GM19452 (cell line): ENCODE data around the gene CDC14B.
"Not testable (repeated sequence)": the region's sequence is repeated elsewhere in the genome, so short reads cannot be mapped to it uniquely, and the experiment has no call there.

Experiments
- ATAC-seq: cut with Tn5 transposase; IDR thresholded peaks from one replicate; pipeline ENCODE4 v1.9.1; 2021; ENCODE audit not compliant: unreplicated experiment

Gene CDC14B

DNA sequence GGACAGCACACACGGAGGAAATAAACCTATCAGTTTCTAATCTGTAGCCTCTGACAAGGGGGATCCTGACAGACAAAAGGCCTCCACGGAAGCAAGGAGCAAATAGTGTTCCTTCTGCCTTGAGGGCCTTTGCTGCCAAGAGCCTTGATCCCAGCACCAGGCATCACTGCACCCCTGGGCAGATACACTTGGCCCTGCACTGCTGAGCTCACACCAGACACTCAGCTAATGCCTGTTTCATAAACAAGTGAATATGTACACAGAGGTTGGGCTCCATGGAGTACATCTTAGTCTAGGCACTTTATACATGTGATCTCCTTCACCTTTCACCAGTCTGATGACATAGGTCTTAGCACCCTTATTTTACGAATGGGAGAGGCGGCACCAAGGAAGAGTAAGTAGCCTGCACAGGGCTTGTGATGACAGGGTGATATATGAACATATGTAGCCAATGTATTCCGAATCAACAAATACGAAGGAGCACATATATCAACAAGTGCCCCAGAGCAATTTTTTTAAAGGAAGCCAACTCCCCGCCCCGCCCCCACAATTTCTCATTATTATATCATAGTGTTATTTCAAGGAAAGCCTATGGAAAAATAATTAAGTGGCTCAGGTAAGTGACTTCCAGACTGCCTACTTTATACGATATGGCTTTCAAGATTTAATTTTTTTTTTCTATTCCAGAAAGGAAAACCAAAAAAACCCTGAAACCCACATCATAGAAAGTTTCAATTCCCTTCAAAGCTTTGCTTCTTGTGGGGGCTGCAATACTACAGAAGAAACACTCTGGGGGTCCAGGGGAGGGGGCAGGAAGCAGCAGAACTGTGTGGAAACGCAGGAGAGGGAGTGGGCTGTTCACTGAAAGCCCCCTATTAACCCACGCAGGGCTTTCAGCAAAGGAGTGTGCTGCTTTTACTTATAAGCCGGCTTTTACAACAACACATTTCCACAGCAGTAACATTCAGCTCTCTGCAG lies 32.0 kb downstream of the CDC14B start:
- no peak for ATAC-seq

DNA sequence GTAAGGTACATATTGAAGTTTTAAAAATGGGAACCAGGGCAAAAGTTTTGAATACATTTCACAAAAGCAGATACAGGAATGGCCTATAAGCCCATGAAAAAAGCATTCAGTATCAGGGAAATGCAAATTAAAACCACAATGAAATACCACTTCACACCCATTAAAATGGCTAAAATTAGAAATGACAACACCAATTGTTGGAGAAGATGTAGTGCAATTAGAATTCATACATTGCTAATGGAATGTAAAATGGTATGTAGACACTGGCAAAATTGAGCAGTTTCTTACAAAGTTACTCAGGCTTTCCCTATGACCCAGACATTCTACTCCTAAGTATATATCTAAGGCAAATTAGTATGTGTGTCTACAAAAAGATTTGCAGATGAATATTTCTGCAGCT lies 34.2 kb downstream of the CDC14B start:
- no peak for ATAC-seq

DNA sequence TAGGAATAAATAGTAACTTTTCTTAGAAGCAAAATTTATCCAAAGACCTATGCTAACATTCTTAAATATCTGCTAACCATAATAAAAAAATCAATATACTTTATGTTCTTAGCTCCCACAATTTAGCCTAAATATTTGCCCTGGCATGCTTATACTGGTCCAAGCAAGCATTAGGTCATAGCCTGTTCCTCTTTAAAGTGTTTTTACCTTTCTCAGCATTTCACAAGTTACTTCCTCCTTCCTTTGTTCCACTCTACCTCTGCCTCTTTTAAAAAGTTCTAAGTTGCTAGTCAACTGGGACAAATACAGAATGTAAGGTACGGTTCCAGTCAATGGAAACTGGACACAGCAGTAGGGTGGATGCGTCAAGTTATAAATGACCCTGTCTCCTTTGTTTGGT lies 37.4 kb downstream of the CDC14B start:
- ATAC-seq = not testable (repeated sequence)

DNA sequence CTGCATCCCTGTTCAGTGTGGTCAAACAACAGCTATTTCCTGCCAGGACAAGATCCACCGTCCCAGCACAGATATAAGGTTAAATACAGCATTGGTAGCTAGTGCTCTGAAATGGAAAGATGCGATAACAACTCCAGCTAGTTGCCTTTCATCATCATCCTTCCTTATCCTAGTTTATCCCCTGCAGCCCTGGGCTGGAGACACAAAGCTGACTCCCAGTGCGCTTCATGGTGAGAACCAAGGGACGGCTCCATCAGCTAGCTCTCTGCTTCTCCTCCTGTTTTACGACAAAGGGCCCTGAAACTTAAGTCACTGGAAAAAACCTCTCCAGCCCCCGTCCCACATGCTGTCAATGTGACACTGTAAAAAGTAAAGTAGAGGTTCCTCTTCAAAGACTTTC lies 37.9 kb downstream of the CDC14B start:
- no peak for ATAC-seq

DNA sequence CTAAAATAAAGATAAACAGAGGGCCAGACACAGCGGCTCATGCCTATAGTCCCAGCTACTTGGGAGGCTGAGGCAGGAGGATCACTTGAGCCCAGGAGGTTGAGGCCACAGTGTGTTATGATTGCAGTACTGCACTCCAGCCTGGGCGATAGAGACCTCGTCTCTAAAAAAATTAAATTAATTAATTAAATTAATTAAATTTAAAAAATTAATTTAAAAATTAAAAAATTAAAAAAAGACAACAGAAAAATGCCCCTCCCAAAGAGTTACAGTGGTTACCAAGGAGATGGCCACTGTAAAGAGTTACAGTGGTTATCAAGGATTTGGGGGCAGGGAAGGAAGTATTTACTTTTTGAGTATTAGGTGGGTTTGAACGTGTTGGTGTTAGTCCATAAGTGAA lies 38.3 kb downstream of the CDC14B start:
- no peak for ATAC-seq

DNA sequence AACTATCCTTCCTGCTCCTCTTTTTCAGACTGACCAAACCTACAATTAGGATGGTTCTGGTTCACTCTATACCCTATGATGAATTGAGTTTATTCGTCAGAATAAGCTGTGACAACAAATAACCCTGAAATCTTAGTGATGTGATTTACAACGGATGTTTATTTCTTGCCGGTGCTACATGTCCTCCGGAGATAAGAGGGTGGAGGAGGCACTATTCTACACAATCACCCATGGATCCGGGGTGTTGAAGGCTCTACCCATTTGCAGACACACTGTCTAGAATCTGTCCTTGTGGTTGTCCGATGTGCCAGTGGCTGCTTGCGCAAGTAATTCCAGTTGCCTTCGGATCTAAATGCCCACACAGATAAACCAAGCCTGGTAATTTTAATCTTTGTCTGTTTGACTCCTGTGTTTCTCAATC lies 44.7 kb downstream of the CDC14B start:
- no peak for ATAC-seq

DNA sequence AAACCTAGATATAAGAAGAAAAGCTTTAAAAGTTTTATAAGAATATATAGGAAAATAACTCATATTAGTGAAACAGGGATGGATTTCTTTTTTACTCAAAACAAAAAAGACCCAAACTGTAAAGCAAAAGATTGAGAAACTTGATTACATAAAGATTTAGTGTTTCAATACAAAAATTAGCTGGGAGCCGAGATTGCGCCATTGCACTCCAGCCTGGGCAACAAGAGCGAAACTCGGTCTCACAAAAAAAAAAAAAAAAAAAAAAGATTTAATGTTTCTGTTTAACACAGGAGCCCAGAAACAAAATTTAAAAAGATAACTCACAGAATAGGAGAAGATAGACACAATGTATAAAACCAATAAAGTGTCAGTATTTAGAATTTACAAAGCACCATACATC lies 45.2 kb downstream of the CDC14B start:
- no peak for ATAC-seq

DNA sequence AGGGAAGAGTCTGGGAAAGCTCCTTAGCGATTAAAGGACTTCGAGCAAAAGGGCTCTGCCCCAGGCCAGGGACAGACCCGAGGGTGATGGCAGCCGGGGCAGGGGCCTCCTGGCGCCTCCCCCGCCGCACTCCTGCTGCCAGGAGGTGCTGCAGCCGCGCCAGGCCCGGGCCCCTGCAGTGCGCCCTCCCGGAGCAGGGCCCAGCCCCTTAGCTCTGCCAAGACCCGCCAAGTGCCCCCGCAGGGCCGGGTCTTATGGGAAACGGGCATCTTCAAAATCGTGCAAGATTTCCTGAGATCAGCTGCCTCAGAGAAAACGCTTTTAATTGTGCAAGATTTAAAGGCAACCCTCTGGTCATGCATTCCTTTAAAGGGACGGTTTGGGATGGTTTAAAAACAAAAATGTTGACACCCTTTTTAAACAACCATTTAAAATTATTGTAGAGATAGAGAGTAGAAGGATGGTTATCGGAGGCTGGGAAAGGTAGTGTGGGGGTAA lies 52.4 kb downstream of the CDC14B start:
- peak; percentile 58 for ATAC-seq

DNA sequence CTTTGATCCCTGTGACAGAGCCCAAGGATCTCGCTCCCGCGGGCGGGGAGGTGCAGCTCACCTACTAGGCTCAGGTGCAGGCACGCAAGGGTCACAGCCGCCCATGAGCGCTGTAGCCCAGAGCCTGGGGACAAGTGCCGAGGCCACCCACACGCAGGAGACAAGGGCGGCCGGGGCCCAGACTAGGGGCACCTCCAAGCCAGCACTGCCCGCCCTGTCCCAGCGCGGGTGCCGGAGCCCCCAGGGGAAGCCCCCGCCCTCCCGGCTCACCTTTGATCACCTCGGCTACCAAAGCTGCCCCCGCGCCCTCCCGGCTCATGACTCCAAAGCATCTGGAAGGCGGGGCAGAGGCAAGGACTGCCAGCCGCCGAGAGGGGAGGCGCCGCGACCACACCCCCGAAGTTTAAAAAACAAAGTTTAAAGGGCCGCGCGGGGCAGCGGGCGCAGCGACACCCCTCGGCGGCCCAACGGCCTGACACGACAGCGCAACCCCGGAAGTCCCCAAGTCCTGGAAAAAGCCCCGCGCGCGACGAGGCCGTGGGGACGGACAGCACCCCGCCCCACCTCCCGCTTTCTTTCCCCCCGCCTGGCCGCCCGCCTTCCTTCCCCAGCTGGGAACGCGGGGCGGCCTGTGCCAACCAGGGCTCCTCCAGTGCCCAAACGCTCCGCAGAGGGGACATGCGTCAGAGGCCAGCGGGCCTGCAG lies 53.0 kb downstream of the CDC14B start:
- peak; percentile 89 for ATAC-seq

DNA sequence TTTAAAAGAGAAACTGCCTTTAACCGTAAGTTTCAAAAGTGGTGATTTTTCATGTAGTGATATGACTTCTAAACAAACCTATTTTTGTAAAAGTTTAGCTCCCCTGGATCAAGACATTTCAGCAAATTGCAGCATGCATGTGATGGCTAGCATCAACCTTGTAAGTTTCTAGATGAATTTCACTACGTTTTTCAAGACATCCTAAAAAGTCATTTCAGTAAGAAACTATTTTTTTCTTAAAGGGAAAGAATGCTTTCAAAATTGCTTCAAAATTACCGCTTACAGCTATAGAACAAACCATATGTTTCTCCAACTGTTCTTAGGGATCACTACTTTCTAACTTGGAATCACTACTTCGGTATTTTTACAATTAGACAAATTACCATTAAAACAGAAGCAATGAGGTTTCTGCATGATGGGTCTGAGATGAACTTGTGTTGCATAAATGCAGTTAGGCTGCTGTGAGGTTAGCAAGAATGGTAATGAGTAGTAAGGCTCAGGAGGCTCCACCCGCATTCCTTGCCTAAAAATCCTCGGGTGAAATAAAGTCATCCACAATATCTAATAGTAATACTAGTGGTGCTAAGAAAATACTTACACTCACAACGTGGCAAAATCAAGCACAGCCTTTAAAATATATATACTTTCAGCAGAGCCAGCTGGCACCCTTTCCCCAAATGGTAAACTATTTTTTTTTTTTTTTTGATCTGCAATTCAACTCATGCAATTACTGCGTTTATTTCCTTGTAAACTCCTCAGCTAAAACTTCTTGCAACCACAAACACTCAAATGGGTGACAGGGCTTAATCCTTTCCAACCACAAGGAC lies 53.8 kb downstream of the CDC14B start:
- no peak for ATAC-seq

DNA sequence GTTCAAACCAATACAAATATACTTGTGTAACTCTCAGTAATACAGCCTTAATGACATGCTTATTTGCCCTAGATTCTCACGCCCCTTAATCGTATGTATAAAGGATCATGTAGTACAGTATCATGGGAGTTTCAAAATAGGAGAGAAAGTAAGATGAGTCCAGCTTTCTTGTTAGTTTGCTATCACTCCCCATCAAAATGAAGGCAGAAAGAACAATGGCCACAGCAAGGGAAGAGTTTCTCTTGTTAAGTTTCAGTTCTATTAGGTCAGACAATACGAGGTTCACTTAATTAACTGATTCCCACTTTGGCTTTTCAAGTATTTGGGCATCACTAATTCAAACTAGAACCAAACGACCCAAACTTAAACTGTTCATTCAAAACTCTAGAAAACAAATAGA lies 55.4 kb downstream of the CDC14B start:
- no peak for ATAC-seq

DNA sequence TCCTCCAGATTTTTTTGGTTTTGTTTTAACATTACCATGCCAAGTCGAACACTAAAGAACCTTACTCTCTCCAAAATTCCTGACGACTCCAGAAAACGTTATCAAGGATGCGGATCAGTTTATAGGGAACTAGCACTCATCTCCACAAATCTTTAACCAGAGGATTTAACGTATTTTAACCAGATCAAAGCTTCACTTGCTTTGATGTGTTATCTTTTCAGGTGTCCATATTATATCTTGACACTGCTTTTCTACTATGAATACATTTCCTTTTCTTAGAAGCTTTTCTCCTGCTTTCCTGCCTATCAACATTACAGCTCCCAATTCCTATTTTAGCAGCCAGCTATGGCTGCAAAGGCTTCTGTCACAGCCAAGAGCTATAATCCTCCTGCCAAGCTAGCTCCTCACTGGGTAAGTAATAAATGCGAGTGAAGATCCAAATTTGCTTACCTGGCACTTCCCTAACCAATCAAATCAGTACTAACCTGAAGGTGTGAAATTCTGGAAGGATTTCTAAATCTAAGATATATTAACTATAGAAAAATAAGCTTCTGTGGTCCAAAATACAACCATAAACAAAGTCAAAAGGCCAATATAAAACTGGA lies 60.2 kb downstream of the CDC14B start:
- ATAC-seq = no peak

DNA sequence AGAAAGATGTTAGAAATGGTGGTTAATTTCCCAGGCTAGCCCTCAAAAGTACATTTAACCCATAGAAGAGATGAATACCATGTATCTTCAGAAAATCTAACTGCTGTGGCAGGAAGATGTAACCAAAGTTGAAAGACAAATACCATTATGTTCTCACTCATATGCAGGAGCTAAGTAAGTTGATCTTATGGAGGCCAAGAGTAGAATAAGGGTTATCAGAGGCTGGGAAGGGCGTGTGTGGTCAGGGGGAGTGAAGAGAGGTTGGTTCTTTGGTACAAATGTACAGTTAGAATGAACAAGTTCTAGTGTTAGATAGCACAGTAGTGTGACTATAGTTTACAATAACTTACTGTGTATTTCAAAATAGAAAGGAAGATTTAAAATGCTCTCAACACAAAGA lies 61.7 kb downstream of the CDC14B start:
- no peak for ATAC-seq

DNA sequence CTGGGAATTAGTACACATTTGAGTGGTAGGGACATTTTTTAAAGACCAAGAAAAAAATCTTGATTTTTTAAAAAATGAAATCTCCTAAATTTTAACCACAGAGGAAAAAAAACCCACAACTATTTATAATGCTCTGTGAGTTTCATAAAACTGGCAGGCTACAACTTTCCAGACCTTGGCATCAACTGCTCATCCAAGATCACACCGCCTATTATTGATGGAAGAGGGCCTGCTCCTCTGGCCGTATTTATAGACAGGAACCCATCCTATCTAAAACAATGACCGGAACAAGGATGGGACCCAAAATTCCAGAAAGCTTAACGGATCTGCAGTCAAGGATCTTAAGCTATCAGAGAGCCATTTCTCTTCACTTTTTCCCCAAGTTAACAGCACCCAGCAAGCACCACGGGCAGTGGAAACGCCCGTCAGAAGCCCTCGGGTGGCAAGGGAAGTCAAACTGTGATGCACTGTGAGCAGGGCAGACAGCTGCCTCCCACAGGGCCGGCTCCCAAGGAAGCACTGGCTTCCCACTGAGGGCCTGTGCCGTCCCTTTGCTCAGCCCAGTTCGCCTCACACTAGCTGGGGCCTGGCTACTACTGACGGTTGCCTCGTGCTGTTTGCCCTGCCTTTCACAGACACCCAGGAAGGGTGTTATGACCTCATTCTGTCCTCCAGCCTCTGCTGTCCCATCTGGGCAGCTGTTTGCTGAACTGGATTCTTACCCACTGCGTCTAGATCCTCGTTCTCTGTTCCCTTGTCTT lies 62.8 kb downstream of the CDC14B start:
- no peak for ATAC-seq

DNA sequence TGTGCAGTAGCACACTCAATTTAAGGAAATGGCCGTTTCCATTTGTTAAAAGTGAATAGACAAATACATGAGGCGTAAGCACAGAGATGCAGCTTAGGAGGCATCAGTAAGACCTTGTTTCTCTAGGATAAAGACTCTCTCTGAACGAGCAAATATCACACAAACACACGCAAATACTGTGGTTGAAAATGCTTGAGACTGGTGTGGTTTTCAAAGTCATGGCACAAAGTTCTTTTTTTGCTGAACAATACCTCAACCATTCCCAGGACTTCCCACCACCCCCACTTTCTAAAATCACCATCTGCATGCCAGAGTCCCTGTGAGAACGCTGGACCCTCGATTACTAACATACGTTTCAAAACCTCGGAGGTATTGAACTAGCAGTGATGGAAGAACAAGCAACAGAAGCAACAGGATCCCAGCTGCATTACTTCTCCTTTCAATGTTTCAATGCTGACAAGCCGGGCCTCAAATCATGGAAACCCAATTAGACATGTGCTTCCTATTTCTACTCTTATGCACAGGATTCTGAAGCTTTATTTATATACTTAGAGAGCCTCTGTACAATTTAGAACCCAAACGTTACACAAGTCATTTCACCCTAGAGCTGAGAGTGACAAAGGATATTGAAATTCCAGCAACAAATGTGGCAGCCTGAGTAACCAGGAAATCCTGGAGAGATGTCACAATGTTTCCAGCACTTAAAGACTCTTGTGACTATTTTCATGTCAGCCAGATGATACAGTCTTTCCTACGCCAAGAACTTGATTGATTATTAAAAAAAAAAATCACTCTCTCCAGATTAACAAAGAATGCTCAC lies 63.9 kb downstream of the CDC14B start:
- ATAC-seq = no peak

DNA sequence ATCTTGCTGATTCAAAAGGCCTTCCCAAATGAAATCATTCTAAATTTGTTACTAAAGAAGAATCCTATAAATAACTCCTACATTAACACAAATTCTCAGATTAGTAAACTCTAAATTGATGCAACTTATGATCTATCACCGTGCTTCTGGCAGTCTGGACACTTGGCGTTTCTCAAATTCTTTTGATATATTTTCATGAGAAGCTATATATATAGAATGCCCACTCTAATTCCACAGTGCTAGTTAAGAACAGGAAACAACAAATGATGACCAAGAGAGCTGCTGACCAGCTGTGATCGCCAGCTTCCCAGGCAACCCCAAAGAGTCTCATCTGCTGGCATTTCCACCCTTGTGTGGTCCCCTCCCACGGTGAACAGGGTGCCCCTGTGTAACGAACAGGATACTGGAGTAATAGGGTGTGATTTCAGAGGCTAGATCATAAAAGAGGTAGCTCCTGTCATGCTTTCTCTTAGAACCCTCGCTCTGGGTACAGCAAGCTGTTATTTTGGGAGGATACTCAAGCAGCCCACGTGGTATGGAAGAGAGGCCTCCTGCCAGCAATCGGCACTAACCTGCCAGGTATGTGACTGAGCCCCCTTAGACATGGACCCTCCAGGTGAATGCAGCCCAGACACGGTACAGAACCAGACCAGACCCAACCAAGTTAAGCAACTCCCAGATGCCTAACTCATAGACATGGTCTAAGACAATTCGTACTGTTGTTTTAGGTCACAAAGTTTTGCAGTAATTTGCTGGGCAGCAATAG lies 64.7 kb downstream of the CDC14B start:
- no peak for ATAC-seq

DNA sequence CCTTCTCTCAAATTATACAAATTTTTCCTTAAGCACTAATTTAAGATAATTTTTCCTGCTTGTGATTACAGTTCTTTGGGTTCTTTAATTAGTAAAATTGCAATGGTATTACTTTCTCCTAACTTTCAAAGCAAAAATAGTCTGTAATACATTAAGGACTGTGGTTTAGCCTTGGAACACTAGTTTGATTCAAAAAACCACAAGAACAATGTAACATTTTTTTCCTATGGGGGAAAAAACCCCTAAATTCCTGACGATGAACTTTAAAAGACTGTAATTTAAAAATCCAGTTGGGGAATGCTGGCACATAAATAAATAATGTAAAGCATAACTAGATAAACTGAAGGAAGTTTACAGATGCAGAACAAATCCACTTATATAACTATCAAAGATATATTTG lies 65.3 kb downstream of the CDC14B start:
- no peak for ATAC-seq

DNA sequence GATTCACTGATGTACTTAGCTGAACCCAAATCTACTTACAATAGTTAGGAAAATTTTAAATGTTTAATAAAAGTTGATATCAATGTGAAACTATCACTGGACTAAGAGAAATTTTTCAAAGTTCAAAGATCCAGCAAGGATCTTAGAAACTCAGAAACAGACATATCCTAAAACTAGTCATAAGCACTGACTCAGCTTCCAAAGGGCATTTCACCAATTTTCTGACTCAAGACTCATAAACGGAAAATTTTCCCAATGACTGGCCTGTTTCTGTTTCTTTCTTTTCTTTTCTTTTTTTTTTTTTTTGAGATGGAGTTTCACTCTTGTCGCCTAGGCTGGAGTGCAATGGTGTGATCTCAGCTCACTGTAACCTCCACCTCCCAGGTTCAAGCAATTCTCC lies 66.6 kb downstream of the CDC14B start:
- no peak for ATAC-seq
